HepG2 (cell line): Measurements from ENCODE around the gene GNAS. TPM values are rescaled to one million over a fixed set of nuclear protein-coding genes. Genes with fewer than 3 reads are reported as not detected.

Source experiments
- ATAC-seq: fragments of 200-7000 bp; cut with Tn5 transposase; 3 replicates; pipeline ENCODE4 v1.9.1; 2020; ENCODE audit warnings: mild to moderate bottlenecking, moderate library complexity
- BruUV-seq: library from RNA; stranded (reverse); fragments of 400-500 nt; replicated peaks from 2 replicates; lab custom pipeline; 2021; lab: Mats Ljungman, UMichigan
- CTCF ChIA-PET: fragments of 300-600 bp; formaldehyde crosslinking; extraction: SDS; loops from one replicate; lab custom pipeline; 2021; ENCODE audit warnings: low total read pairs, inconsistent platforms, low intra/inter-chr PET ratio; lab: Yijun Ruan, JAX
- POLR2A ChIA-PET: fragments of 350-600 bp; sonication (Branson Sonifier 250); formaldehyde crosslinking; loops from one replicate; lab custom pipeline; 2020; ENCODE audit warnings: antibody characterized with exemption, inconsistent platforms; lab: Yijun Ruan, JAX
- DNase-seq: peaks from one replicate; pipeline ENCODE4 v3.0.0-alpha.2; 2015; ENCODE audit warnings: low spot score
- FAIRE-seq: peaks from 3 replicates; lab custom pipeline; 2011; peaks lifted over from hg19 to GRCh38; lab: Jason Lieb, UNC
- H2AFZ ChIP-seq: one replicate; pipeline ENCODE4 v1.6.1; 2011; ENCODE audit warnings: low read length, inconsistent platforms
- H3K27ac ChIP-seq: fragments of 300-600 bp; 3 replicates; pipeline ENCODE4 v1.8.0; 2011; ENCODE audit warnings: mixed run types, mild to moderate bottlenecking, mixed read lengths, low read length, inconsistent platforms; ENCODE audit not compliant: insufficient read depth; ENCODE audit errors: extremely low read length
- H3K27me3 ChIP-seq, 2 experiments: fragments of 200-600 bp in 1 of 2; 2 replicates in 1 of 2; 3 replicates in 1 of 2; pipeline versions ENCODE4 v1.6.0 to v1.8.0; 2011; ENCODE audit warnings: low read length in 2 of 2, mild to moderate bottlenecking in 2 of 2, moderate library complexity in 2 of 2, inconsistent platforms in 1 of 2; ENCODE audit not compliant: insufficient read depth in 2 of 2, control insufficient read depth in 1 of 2
- H3K36me3 ChIP-seq, 2 experiments: fragments of 200-600 bp in 1 of 2; replicated peaks in 1 of 2; 2 replicates in 1 of 2; 3 replicates in 1 of 2; pipeline versions ENCODE4 v1.5.1 to v1.8.0; 2011; ENCODE audit warnings: low read length in 2 of 2, inconsistent platforms in 1 of 2; ENCODE audit not compliant: insufficient read depth in 2 of 2, control insufficient read depth in 1 of 2
- H3K4me1 ChIP-seq: 2 replicates; pipeline ENCODE4 v1.5.1; 2012; ENCODE audit warnings: low read length, inconsistent platforms; ENCODE audit not compliant: insufficient read depth
- H3K4me2 ChIP-seq: 2 replicates; pipeline ENCODE4 v1.6.0; 2011; ENCODE audit warnings: low read depth, low read length, inconsistent platforms
- H3K4me3 ChIP-seq, 3 experiments: fragments of 200-600 bp in 1 of 3; sonication (generic), shearing (Covaris generic) in 1 of 3; replicated peaks in 1 of 3; 2 replicates each; pipeline ENCODE4 v1.5.1; 2011 to 2016; ENCODE audit warnings: low read length in 3 of 3, inconsistent platforms in 2 of 3, low read depth in 2 of 3, mild to moderate bottlenecking in 2 of 3, control low read depth in 1 of 3, mixed read lengths in 1 of 3; ENCODE audit not compliant: insufficient read depth in 1 of 3
- H3K79me2 ChIP-seq: one replicate; pipeline ENCODE4 v1.6.1; 2011; ENCODE audit warnings: low read length, inconsistent platforms; ENCODE audit not compliant: insufficient read depth
- H3K9ac ChIP-seq: 2 replicates; pipeline ENCODE4 v1.6.0; 2011; ENCODE audit warnings: mild to moderate bottlenecking, low read depth, low read length, inconsistent platforms; ENCODE audit not compliant: insufficient read depth
- H3K9me3 ChIP-seq: 2 replicates; pipeline ENCODE4 v1.5.1; 2012; ENCODE audit warnings: mild to moderate bottlenecking, low read length
- H4K20me1 ChIP-seq: 2 replicates; pipeline ENCODE4 v1.6.0; 2011; ENCODE audit warnings: inconsistent platforms, mild to moderate bottlenecking, low read length, moderate library complexity; ENCODE audit not compliant: insufficient read depth
- ELK4 ChIP-seq: sonication (generic); formaldehyde crosslinking; IDR thresholded peaks from 2 replicates; pipeline ENCODE4 v1.9.0; 2021; ENCODE audit warnings: missing genetic modification reagents, borderline replicate concordance
- ETV5 ChIP-seq: IDR thresholded peaks from 2 replicates; pipeline ENCODE4 v1.6.1; 2018; ENCODE audit warnings: missing biosample characterization, missing genetic modification reagents, inconsistent platforms, borderline replicate concordance
- HOXA7 ChIP-seq: sonication (generic); formaldehyde crosslinking; IDR thresholded peaks from 2 replicates; pipeline ENCODE4 v1.8.1; 2022; ENCODE audit warnings: mild to moderate bottlenecking, missing genetic modification reagents, moderate library complexity
- MIER3 ChIP-seq: IDR thresholded peaks from 2 replicates; pipeline ENCODE4 v1.6.1; 2016; ENCODE audit warnings: missing compliant biosample characterization, borderline replicate concordance
- RBM22 ChIP-seq: fragments of 200-400 bp; formaldehyde crosslinking; optimal IDR thresholded peaks from 2 replicates; pipeline ENCODE3; 2017; ENCODE audit warnings: mild to moderate bottlenecking, low read length, moderate library complexity
- ZNF251 ChIP-seq: sonication (generic); formaldehyde crosslinking; IDR thresholded peaks from 2 replicates; pipeline ENCODE4 v1.9.0; 2021; ENCODE audit warnings: mild to moderate bottlenecking, missing genetic modification reagents
- ZNF253 ChIP-seq: sonication (generic); formaldehyde crosslinking; IDR thresholded peaks from 2 replicates; pipeline ENCODE4 v1.8.0; 2022; ENCODE audit warnings: mild to moderate bottlenecking, missing genetic modification reagents, borderline replicate concordance
- ZSCAN12 ChIP-seq: sonication (generic); formaldehyde crosslinking; IDR thresholded peaks from 2 replicates; pipeline ENCODE4 v1.9.0; 2021; ENCODE audit warnings: mild to moderate bottlenecking, missing genetic modification reagents
- WGBS: methylation state at CpG from one replicate; pipeline ENCODE4 v1.1.6; 2017; ENCODE audit warnings: low lambda C conversion rate; 5-methylcytosine and 5-hydroxymethylcytosine counted together
- in situ Hi-C: cut with HindIII; loops from 2 replicates; pipeline ENCODE4 v1.10.0; 2017; ENCODE audit warnings: low pct_unique_long_range_greater_than_20kb; ENCODE audit not compliant: extremely low pct_ligation_motif_present
- intact Hi-C: fragments of 100-400 bp; cut with micrococcal nuclease; formaldehyde crosslinking; loops from one replicate; pipeline ENCODE4 v1.10.0; 2022; ENCODE audit not compliant: unreplicated experiment
- polyA plus RNA-seq, 8 experiments: library from polyadenylated mRNA; depleted of rRNA in 3 of 8; stranded (reverse) in 7 of 8; unstranded in 1 of 8; fragments of >200 nt; fragmentation: Illumina TruSeq in 4 of 8; extraction: Trizol in 4 of 8; gene quantifications; 2 replicates each; pipeline versions ENCODE4 v1.2.1 to v1.2.3, GENCODE V29; 2011 to 2016; ENCODE audit warnings: low read depth in 4 of 8, missing spikeins in 1 of 8, mixed read lengths in 1 of 8; ENCODE audit not compliant: insufficient read depth in 1 of 8
- total RNA-seq, 5 experiments: library from RNA; depleted of rRNA; stranded (reverse); fragments of >200 nt; fragmentation: Illumina TruSeq; extraction: Trizol; gene quantifications; 2 replicates each; pipeline ENCODE4 v1.2.3, GENCODE V29; 2016; ENCODE audit warnings: low read depth in 1 of 5

GNAS gene
- total and polyA plus RNA-seq, 2 of the 13 experiments (the other 11 are each of a cell fraction or from before 2014, with no cell fraction given) = 407 to 1,008 TPM

GRCh38 chr20:58913079-58913478, 60.6 kb downstream of the GNAS start (continued):
- TF ChIP-seq ETV5 = no peak

- no peak overlapping the region for H2AFZ ChIP-seq
- no peak overlapping the region for H3K4me3 ChIP-seq
- intact Hi-C loops (no loop called here), in situ Hi-C loops (no loop called here)
- no peak overlapping the region for H3K4me2 ChIP-seq
- DNase-seq (no peak), FAIRE-seq (no peak), ATAC-seq (no peak)
- 31% methylated on average over 6 of the region's 6 CpGs for WGBS
- ChIA-PET POLR2A (no interaction called here), CTCF (no interaction called here)
- no peaks in the 10 kb centered on the region for H3K36me3 ChIP-seq
- H3K27ac ChIP-seq = no peak overlapping the region
- H3K79me2 ChIP-seq = no peaks in the 10 kb centered on the region
- no peaks in the 10 kb centered on the region for H3K4me1 ChIP-seq
- no peak overlapping the region for H3K9ac ChIP-seq
- H4K20me1 ChIP-seq = no peaks in the 10 kb centered on the region
- peaks cover 0 to 18% of the 10 kb centered on the region in 2 experiments; a peak in 2 of 5 replicates for H3K27me3 ChIP-seq
- TF ChIP-seq ZNF253 (no peak), HOXA7 (no peak), ELK4 (CRISPR knock-in tag) (no peak), MIER3 (CRISPR knock-in tag) (no peak), ZSCAN12 (CRISPR knock-in tag) (no peak), ZNF251 (CRISPR knock-in tag) (no peak), RBM22 (no peak)
- BruUV-seq = no TSS peak
- H3K9me3 ChIP-seq = no peaks in the 10 kb centered on the region
Observed at GRCh38 chr20:58918621-58919020, 66.1 kb downstream of the GNAS start.
